MG63 (cell line): Measurements from ENCODE around the gene OR52A5. TPM values are rescaled to one million over a fixed set of nuclear protein-coding genes. Genes with fewer than 3 reads are reported as not detected.

Experiments
- DNase-seq: peaks from one replicate; pipeline ENCODE4 v3.0.0-alpha.2; 2020
- H3K27me3 ChIP-seq: fragments of 250-450 bp; sonication (Bioruptor Pico); 2 replicates; pipeline ENCODE4 v1.5.1; 2020; ENCODE audit warnings: mild to moderate bottlenecking, moderate library complexity
- H3K36me3 ChIP-seq: fragments of 250-450 bp; sonication (Bioruptor Pico); 2 replicates; pipeline ENCODE4 v1.5.1; 2020; ENCODE audit warnings: mild to moderate bottlenecking, moderate library complexity
- H3K4me3 ChIP-seq: fragments of 250-450 bp; sonication (Bioruptor Pico); 2 replicates; pipeline ENCODE4 v1.5.1; 2020; ENCODE audit warnings: mild to moderate bottlenecking, moderate library complexity
- H3K9me3 ChIP-seq: fragments of 250-450 bp; sonication (Bioruptor Pico); 2 replicates; pipeline ENCODE4 v1.5.1; 2020; ENCODE audit warnings: mild to moderate bottlenecking, moderate library complexity
- total RNA-seq: library from RNA; depleted of rRNA; stranded (reverse); fragments of >200 nt; shearing (Covaris generic); gene quantifications from 2 replicates; pipeline ENCODE4 v1.2.3, GENCODE V29; 2014; ENCODE audit warnings: low replicate concordance

Gene OR52A5
- total RNA-seq, 1 experiment from 2014 or later = not detected

GRCh38 chr11:5124891-5125620 is 13.1 kb downstream of the OR52A5 start:
- Histone ChIP-seq H3K4me3 (no peak overlapping the region), H3K27me3 (no peaks in the 10 kb centered on the region), H3K9me3 (no peaks in the 10 kb centered on the region), H3K36me3 (no peaks in the 10 kb centered on the region)
- no peak for DNase-seq

- H3K4me3 ChIP-seq = no peak overlapping the region
- no peaks in the 10 kb centered on the region for H3K36me3 ChIP-seq
- peak; percentile 47 for DNase-seq
- H3K9me3 ChIP-seq = no peaks in the 10 kb centered on the region
- H3K27me3 ChIP-seq = no peaks in the 10 kb centered on the region
These were observed 14.2 kb downstream of the OR52A5 start for GRCh38 chr11:5123802-5124521.

GRCh38 chr11:5118893-5119292 is 19.3 kb downstream of the OR52A5 start:
- no peaks in the 10 kb centered on the region for H3K36me3 ChIP-seq
- H3K27me3 ChIP-seq = no peaks in the 10 kb centered on the region
- no peak for DNase-seq
- no peak overlapping the region for H3K4me3 ChIP-seq
- H3K9me3 ChIP-seq = no peaks in the 10 kb centered on the region

GRCh38 chr11:5117588-5117987 is 20.6 kb downstream of the OR52A5 start:
- no peaks in the 10 kb centered on the region for H3K9me3 ChIP-seq
- H3K27me3 ChIP-seq = no peaks in the 10 kb centered on the region
- H3K4me3 ChIP-seq = no peak overlapping the region
- no peak for DNase-seq
- H3K36me3 ChIP-seq = no peaks in the 10 kb centered on the region

GRCh38 chr11:5115339-5115738 is 22.8 kb downstream of the OR52A5 start:
- DNase-seq = no peak
- no peak overlapping the region for H3K4me3 ChIP-seq

GRCh38 chr11:5107285-5107684 is 30.9 kb downstream of the OR52A5 start:
- Histone ChIP-seq H3K27me3 (no peaks in the 10 kb centered on the region), H3K4me3 (no peak overlapping the region), H3K36me3 (no peaks in the 10 kb centered on the region), H3K9me3 (no peaks in the 10 kb centered on the region)
- DNase-seq = no peak

More at GRCh38 chr11:5115339-5115738, 22.8 kb downstream of the OR52A5 start:
- no peaks in the 10 kb centered on the region for H3K36me3 ChIP-seq
- no peaks in the 10 kb centered on the region for H3K27me3 ChIP-seq
- no peaks in the 10 kb centered on the region for H3K9me3 ChIP-seq

- no peaks in the 10 kb centered on the region for H3K9me3 ChIP-seq
- no peak for DNase-seq
These were observed 35.1 kb downstream of the OR52A5 start for GRCh38 chr11:5103066-5103465.

GRCh38 chr11:5102246-5102645 is 35.9 kb downstream of the OR52A5 start:
- Histone ChIP-seq H3K4me3 (no peak overlapping the region), H3K36me3 (no peaks in the 10 kb centered on the region), H3K9me3 (no peaks in the 10 kb centered on the region), H3K27me3 (no peaks in the 10 kb centered on the region; the same call in 1 of the 2 replicates)
- no peak for DNase-seq

More at GRCh38 chr11:5103066-5103465, 35.1 kb downstream of the OR52A5 start:
- Histone ChIP-seq H3K36me3 (no peaks in the 10 kb centered on the region), H3K27me3 (no peaks in the 10 kb centered on the region), H3K4me3 (no peak overlapping the region)

- Histone ChIP-seq H3K9me3 (no peaks in the 10 kb centered on the region), H3K27me3 (no peaks in the 10 kb centered on the region; the same call in 1 of the 2 replicates), H3K36me3 (no peaks in the 10 kb centered on the region), H3K4me3 (no peak overlapping the region)
- DNase-seq = no peak
These were observed 42.1 kb downstream of the OR52A5 start for GRCh38 chr11:5096011-5096410.

- Histone ChIP-seq H3K4me3 (no peak overlapping the region), H3K36me3 (no peaks in the 10 kb centered on the region)
- DNase-seq = no peak
These were observed 45.2 kb downstream of the OR52A5 start for GRCh38 chr11:5092821-5093585.

GRCh38 chr11:5090668-5091067 is 47.5 kb downstream of the OR52A5 start:
- Histone ChIP-seq H3K27me3 (no peaks in the 10 kb centered on the region), H3K4me3 (no peak overlapping the region), H3K9me3 (no peaks in the 10 kb centered on the region), H3K36me3 (no peaks in the 10 kb centered on the region)
- no peak for DNase-seq

More at GRCh38 chr11:5092821-5093585, 45.2 kb downstream of the OR52A5 start:
- H3K9me3 ChIP-seq = no peaks in the 10 kb centered on the region
- H3K27me3 ChIP-seq = no peaks in the 10 kb centered on the region; the same call in 1 of the 2 replicates

GRCh38 chr11:5088556-5088955 is 49.6 kb downstream of the OR52A5 start:
- Histone ChIP-seq H3K27me3 (no peaks in the 10 kb centered on the region), H3K4me3 (no peak overlapping the region), H3K9me3 (no peaks in the 10 kb centered on the region), H3K36me3 (no peaks in the 10 kb centered on the region)
- DNase-seq = no peak

GRCh38 chr11:5083602-5084001 is 54.6 kb downstream of the OR52A5 start:
- no peaks in the 10 kb centered on the region for H3K36me3 ChIP-seq
- H3K4me3 ChIP-seq = no peak overlapping the region
- no peak for DNase-seq

GRCh38 chr11:5081405-5081804 is 56.8 kb downstream of the OR52A5 start:
- H3K9me3 ChIP-seq = no peaks in the 10 kb centered on the region
- H3K27me3 ChIP-seq = no peaks in the 10 kb centered on the region
- H3K4me3 ChIP-seq = no peak overlapping the region
- H3K36me3 ChIP-seq = no peaks in the 10 kb centered on the region
- no peak for DNase-seq

More at GRCh38 chr11:5083602-5084001, 54.6 kb downstream of the OR52A5 start:
- H3K9me3 ChIP-seq = no peaks in the 10 kb centered on the region
- no peaks in the 10 kb centered on the region for H3K27me3 ChIP-seq
